ENCODE results near the gene RYR1.

- no peak for TF ChIP-seq TAF1 (IDR thresholded peaks at IDR 0.05; ENCODE audit: low read depth, low read length)
- TF ChIP-seq YY1 (IDR thresholded peaks at IDR 0.05; ENCODE audit: low read depth, low read length), result no peak
- no peak for TF ChIP-seq PHF8 (conservative IDR thresholded peaks at IDR 0.05; ENCODE audit: low read depth, low read length)
- TF ChIP-seq CTCF (IDR thresholded peaks at IDR 0.05; ENCODE audit: control extremely low read depth in 1 of 3, insufficient read depth in 1 of 3, low read depth in 1 of 3, low read length in 3 of 3), result no peak
- TF ChIP-seq BRCA1 (IDR thresholded peaks at IDR 0.05; ENCODE audit: low read depth, low read length), result no peak
- TF ChIP-seq POLR2A (IDR thresholded peaks at IDR 0.05; ENCODE audit: control extremely low read depth in 1 of 2, low read depth in 2 of 2, low read length in 2 of 2), result no peak
- no peak for TF ChIP-seq TEAD4 (IDR thresholded peaks at IDR 0.05; ENCODE audit: low read depth, low read length)
- TF ChIP-seq JUND (IDR thresholded peaks at IDR 0.05; ENCODE audit: low read length), result no peak
- no peak for TF ChIP-seq SAP30 (IDR thresholded peaks at IDR 0.05; ENCODE audit: insufficient read depth, insufficient replicate concordance, low read length)
- TF ChIP-seq ATF3 (IDR thresholded peaks at IDR 0.05; ENCODE audit: insufficient read depth, low read depth, low read length), result no peak
- TF ChIP-seq USF2 (IDR thresholded peaks at IDR 0.05; ENCODE audit: low read length), result no peak
- no peak for TF ChIP-seq MAX (IDR thresholded peaks at IDR 0.05)
- TF ChIP-seq RAD21 (IDR thresholded peaks at IDR 0.05 in 1 of 2, conservative IDR thresholded peaks at IDR 0.05 in 1 of 2; ENCODE audit: low read depth in 2 of 2, low read length in 2 of 2), result no peak
Measured at GRCh38 chr19:38549942-38550341, 116.5 kb downstream of the RYR1 start.
